Gastroesophageal sphincter (tissue), 4 donors: ENCODE measurements around the gene FOXP4. TPM values are rescaled to one million over a fixed set of nuclear protein-coding genes. Genes with fewer than 3 reads are reported as not detected.

Experiments used
- ATAC-seq: fragments of 150-250 bp; one replicate; pipeline ENCODE4 v1.9.1; 2016; ENCODE audit warnings: mild to moderate bottlenecking, moderate library complexity
- H3K27ac ChIP-seq, 4 donors: fragments of 200-600 bp; sonication (generic) in 3 of 4; 1 replicate in 3 of 4; 2 replicates in 1 of 4; pipeline ENCODE4 v1.5.1; 2016 to 2019
- H3K27me3 ChIP-seq: fragments of 200-600 bp; sonication (generic); one replicate; pipeline ENCODE4 v1.5.1; 2019
- H3K36me3 ChIP-seq, 2 donors: fragments of 200-600 bp; sonication (generic); one replicate each; pipeline ENCODE4 v1.5.1; 2019; ENCODE audit warnings: control low read depth in 1 of 2
- H3K4me1 ChIP-seq, 3 donors: fragments of 200-600 bp; sonication (generic); 1 replicate in 2 of 3; 2 replicates in 1 of 3; pipeline ENCODE4 v1.5.1; 2016 to 2019; ENCODE audit warnings: control low read depth in 2 of 3
- H3K4me3 ChIP-seq, 2 donors: fragments of 200-600 bp; sonication (generic); one replicate each; pipeline ENCODE4 v1.5.1; 2019; ENCODE audit warnings: mild to moderate bottlenecking in 1 of 2, moderate library complexity in 1 of 2
- H3K9me3 ChIP-seq, 3 donors: fragments of 200-600 bp; sonication (generic); one replicate each; pipeline ENCODE4 v1.5.1; 2017 to 2019; ENCODE audit warnings: control low read depth in 2 of 3
- CTCF ChIP-seq, 4 experiments: fragments of 200-600 bp in 2 of 4; fragments of 450-650 bp in 2 of 4; sonication (generic) in 1 of 4; IDR thresholded peaks; one replicate each; pipeline ENCODE4 v1.5.1; 2017 to 2019; ENCODE audit warnings: antibody characterized with exemption in 4 of 4, mild to moderate bottlenecking in 2 of 4, moderate library complexity in 2 of 4
- EP300 ChIP-seq: sonication (generic); formaldehyde crosslinking; IDR thresholded peaks from one replicate; pipeline ENCODE4 v1.6.1; 2017; ENCODE audit warnings: antibody characterized with exemption, mild to moderate bottlenecking
- POLR2A ChIP-seq, 2 donors: fragments of 450-650 bp; IDR thresholded peaks; one replicate each; pipeline ENCODE4 v1.6.1; 2017; ENCODE audit warnings: antibody characterized with exemption in 2 of 2, mild to moderate bottlenecking in 2 of 2, moderate library complexity in 1 of 2
- POLR2AphosphoS5 ChIP-seq: sonication (generic); formaldehyde crosslinking; IDR thresholded peaks from one replicate; pipeline ENCODE4 v1.6.1; 2017; ENCODE audit warnings: antibody characterized with exemption
- WGBS, 2 donors: methylation state at CpG; one replicate each; pipeline ENCODE4 v1.1.5; 2018; ENCODE audit warnings: low coverage in 1 of 2; 5-methylcytosine and 5-hydroxymethylcytosine counted together
- total RNA-seq, 4 donors: library from RNA; depleted of rRNA; stranded (reverse); fragments of >200 nt; gene quantifications; one replicate each; pipeline ENCODE4 v1.1.0, GENCODE V29; 2016

Gene FOXP4
- total RNA-seq, 4 donors from 2014 or later = 8.2 to 25.8 (median 11.7) TPM

GRCh38 chr6:41630069-41630468 is 83.9 kb downstream of the FOXP4 start:
- Histone ChIP-seq H3K9me3 (no peaks in the 10 kb centered on the region), H3K4me1 (peaks cover 0 to 6% (median 4%) of the 10 kb centered on the region in 3 donors), H3K36me3 (no peaks in the 10 kb centered on the region), H3K27me3 (peaks cover 31% of the 10 kb centered on the region), H3K27ac (no peak overlapping the region), H3K4me3 (no peak overlapping the region)
- ATAC-seq = no peak
- TF ChIP-seq POLR2AphosphoS5 (no peak), EP300 (no peak), CTCF (IDR thresholded peaks at IDR 0.05) (no peak)
- WGBS, 2 donors = 92% methylated on average over 2 of the region's 6 CpGs; no CpG with 5 or more reads in 1 of the 2 donors

GRCh38 chr6:41630946-41631345 is 84.8 kb downstream of the FOXP4 start:
- no peak overlapping the region for H3K4me3 ChIP-seq
- H3K27ac ChIP-seq = no peak overlapping the region
- no peaks in the 10 kb centered on the region for H3K9me3 ChIP-seq
- WGBS, 2 donors = 100% methylated on average over 4 of the region's 8 CpGs; no CpG with 5 or more reads in 1 of the 2 donors
- TF ChIP-seq POLR2A (IDR thresholded peaks at IDR 0.05) (no peak), CTCF (IDR thresholded peaks at IDR 0.05) (no peak), EP300 (no peak), POLR2AphosphoS5 (no peak)
- H3K4me1 ChIP-seq = no peaks in the 10 kb centered on the region
- H3K27me3 ChIP-seq = peaks cover 39% of the 10 kb centered on the region
- no peak for ATAC-seq
- H3K36me3 ChIP-seq = no peaks in the 10 kb centered on the region

- Histone ChIP-seq H3K9me3 (no peaks in the 10 kb centered on the region), H3K36me3 (no peaks in the 10 kb centered on the region), H3K4me3 (no peak overlapping the region), H3K27me3 (peaks cover 60% of the 10 kb centered on the region), H3K27ac (no peak overlapping the region), H3K4me1 (peaks cover 0 to 17% (median 14%) of the 10 kb centered on the region in 3 donors)
- 66% methylated on average over 2 of the region's 2 CpGs for WGBS, 2 donors
- ATAC-seq = no peak
- TF ChIP-seq POLR2A (IDR thresholded peaks at IDR 0.05) (no peak), POLR2AphosphoS5 (no peak), CTCF (IDR thresholded peaks at IDR 0.05) (no peak), EP300 (no peak)
These were observed 87.0 kb downstream of the FOXP4 start for GRCh38 chr6:41633056-41633634.

- 83% methylated on average over 2 of the region's 4 CpGs; no CpG with 5 or more reads in 1 of the 2 donors for WGBS, 2 donors
- Histone ChIP-seq H3K27me3 (peaks cover 63% of the 10 kb centered on the region), H3K4me3 (no peak overlapping the region), H3K36me3 (no peaks in the 10 kb centered on the region), H3K9me3 (no peaks in the 10 kb centered on the region), H3K27ac (no peak overlapping the region), H3K4me1 (peaks cover 0 to 32% (median 22%) of the 10 kb centered on the region in 3 donors)
- no peak for TF ChIP-seq CTCF (IDR thresholded peaks at IDR 0.05)
- no peak for TF ChIP-seq POLR2A (IDR thresholded peaks at IDR 0.05)
- no peak for TF ChIP-seq POLR2AphosphoS5
- no peak for TF ChIP-seq EP300
- no peak for ATAC-seq
These were observed 88.5 kb downstream of the FOXP4 start for GRCh38 chr6:41634657-41635056.

GRCh38 chr6:41635365-41635764 is 89.2 kb downstream of the FOXP4 start:
- H3K4me3 ChIP-seq = no peak overlapping the region
- WGBS, 2 donors = 74 to 78% methylated on average over 4 to 6 of the region's 6 CpGs
- H3K27ac ChIP-seq = no peak overlapping the region
- ATAC-seq = no peak
- no peaks in the 10 kb centered on the region for H3K36me3 ChIP-seq
- peaks cover 66% of the 10 kb centered on the region for H3K27me3 ChIP-seq
- H3K4me1 ChIP-seq = peaks cover 0 to 36% (median 22%) of the 10 kb centered on the region in 3 donors
- no peaks in the 10 kb centered on the region for H3K9me3 ChIP-seq
- TF ChIP-seq EP300 = no peak
- no peak for TF ChIP-seq POLR2A (IDR thresholded peaks at IDR 0.05)
- TF ChIP-seq CTCF (IDR thresholded peaks at IDR 0.05) = no peak
- TF ChIP-seq POLR2AphosphoS5 = no peak
